T-helper 2 cell treated with Interferon-gamma antibody and Interleukin-4, amounts not matched to agents 5 μg/mL and 100 μg/mL, for 36 hours (primary cell): ENCODE measurements around the gene ZNF496.
"Not testable (repeated sequence)": the region's sequence is repeated elsewhere in the genome, so short reads cannot be mapped to it uniquely, and the experiment has no call there.

Source experiments
- DNase-seq: peaks from one replicate; pipeline ENCODE4 v3.0.0; 2021; ENCODE audit warnings: low spot score
- H3K27ac Mint-ChIP-seq: one replicate; pipeline ENCODE4 v1.8.0; 2021; ENCODE audit warnings: mild to moderate bottlenecking, mixed read lengths
- H3K27me3 Mint-ChIP-seq: one replicate; pipeline ENCODE4 v1.8.0; 2021; ENCODE audit warnings: low read depth, mixed read lengths
- H3K36me3 Mint-ChIP-seq: one replicate; pipeline ENCODE4 v1.8.0; 2021; ENCODE audit warnings: low read depth, mixed read lengths
- H3K4me1 Mint-ChIP-seq: one replicate; pipeline ENCODE4 v1.8.0; 2021; ENCODE audit warnings: low read depth, mixed read lengths
- H3K4me3 Mint-ChIP-seq: one replicate; pipeline ENCODE4 v1.8.0; 2022; ENCODE audit warnings: mild to moderate bottlenecking, moderate library complexity, mixed read lengths
- H3K9me3 Mint-ChIP-seq: one replicate; pipeline ENCODE4 v1.8.0; 2021; ENCODE audit warnings: mixed read lengths

Gene ZNF496

DNA sequence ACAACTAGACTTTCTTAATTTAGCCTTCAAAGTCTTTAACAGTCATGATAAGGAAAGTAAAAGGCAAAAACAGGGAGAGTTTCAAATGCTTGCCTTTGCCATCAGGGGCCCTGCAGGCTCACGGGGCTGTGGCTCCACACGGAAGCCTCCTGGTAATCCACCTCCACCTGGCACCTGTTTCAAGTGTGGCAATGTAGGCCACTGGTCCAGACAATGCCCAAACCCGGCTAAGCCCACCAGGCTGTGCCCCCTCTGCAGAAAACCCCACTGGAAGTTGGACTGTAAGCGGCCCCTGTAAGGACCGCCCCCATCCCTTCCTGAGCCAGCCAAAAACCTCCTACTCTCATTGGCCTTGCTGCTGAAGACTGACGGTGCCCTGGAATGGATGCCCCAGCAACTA is 43.3 kb downstream of the ZNF496 start:
- DNase-seq: no peak
- Mint-ChIP-seq H3K36me3 (no peaks in the 10 kb centered on the region), H3K27ac (no peak overlapping the region), H3K9me3 (peaks cover 27% of the 10 kb centered on the region), H3K4me1 (peaks cover 3% of the 10 kb centered on the region), H3K27me3 (peaks cover 2% of the 10 kb centered on the region), H3K4me3 (no peak overlapping the region)

GRCh38 chr1:247287460-247287859 is 44.2 kb downstream of the ZNF496 start:
- Mint-ChIP-seq H3K27me3 (no peaks in the 10 kb centered on the region), H3K4me1 (peaks cover 3% of the 10 kb centered on the region), H3K36me3 (no peaks in the 10 kb centered on the region), H3K4me3 (no peak overlapping the region), H3K27ac (no peak overlapping the region), H3K9me3 (peaks cover 27% of the 10 kb centered on the region)
- no peak for DNase-seq

DNA sequence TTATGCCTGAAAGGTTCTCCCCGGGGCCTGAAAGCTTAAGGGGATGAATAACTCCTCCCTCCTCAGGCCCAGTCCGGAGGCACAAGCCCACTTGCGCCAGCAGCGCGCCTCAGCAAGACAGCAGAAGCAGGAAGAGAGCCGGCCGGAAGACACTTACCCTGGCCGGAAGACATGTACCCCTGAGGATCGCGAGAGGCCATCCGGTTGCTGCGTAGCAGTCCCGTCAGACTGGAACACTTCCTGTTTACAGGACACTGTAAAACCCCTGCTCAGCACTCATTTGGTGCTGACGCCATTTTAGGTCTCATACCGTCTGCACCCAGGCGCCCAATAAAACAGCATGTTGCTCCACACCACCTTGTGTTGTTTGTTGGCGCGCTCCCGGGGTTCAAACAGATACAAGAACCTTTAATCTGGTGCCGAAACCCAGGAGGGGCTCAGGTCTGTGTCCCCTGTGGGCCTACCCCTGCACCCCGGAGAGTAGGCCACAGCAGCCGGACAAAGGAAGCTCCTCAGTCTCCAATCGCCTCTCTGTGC is 45.5 kb downstream of the ZNF496 start:
- DNase-seq: no peak
- H3K27me3 Mint-ChIP-seq: no peaks in the 10 kb centered on the region
- H3K27ac Mint-ChIP-seq: no peak overlapping the region
- peaks cover 27% of the 10 kb centered on the region for H3K9me3 Mint-ChIP-seq
- H3K4me3 Mint-ChIP-seq: no peak overlapping the region
- H3K36me3 Mint-ChIP-seq: no peaks in the 10 kb centered on the region
- no peaks in the 10 kb centered on the region for H3K4me1 Mint-ChIP-seq

GRCh38 chr1:247281001-247281574 is 50.6 kb downstream of the ZNF496 start:
- H3K9me3 Mint-ChIP-seq: peaks cover 7% of the 10 kb centered on the region
- H3K4me1 Mint-ChIP-seq: no peaks in the 10 kb centered on the region
- H3K27ac Mint-ChIP-seq: no peak overlapping the region
- H3K36me3 Mint-ChIP-seq: no peaks in the 10 kb centered on the region
- no peaks in the 10 kb centered on the region for H3K27me3 Mint-ChIP-seq
- no peak overlapping the region for H3K4me3 Mint-ChIP-seq
- DNase-seq: no peak

DNA sequence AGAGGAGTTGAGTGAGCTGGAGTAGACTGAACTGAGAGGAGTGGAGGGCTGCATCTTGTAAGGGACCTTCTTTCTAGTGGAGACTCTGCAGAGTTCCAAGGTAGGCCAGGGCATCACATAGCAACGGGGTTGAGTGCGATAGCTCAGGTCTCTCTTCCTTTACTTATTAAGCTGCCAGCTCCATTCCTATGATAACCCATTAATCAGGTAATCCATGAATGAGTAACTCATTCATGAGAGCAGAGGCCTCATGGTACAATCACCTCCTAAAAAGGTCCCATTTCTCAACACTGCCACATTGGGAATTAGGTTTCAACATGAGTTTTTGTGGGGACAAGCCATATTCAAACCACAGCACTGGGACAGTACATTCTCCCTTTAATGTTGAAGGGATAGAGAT is 54.5 kb downstream of the ZNF496 start:
- no peak overlapping the region for H3K4me3 Mint-ChIP-seq
- DNase-seq: no peak
- H3K27me3 Mint-ChIP-seq: no peaks in the 10 kb centered on the region
- H3K27ac Mint-ChIP-seq: no peak overlapping the region
- no peaks in the 10 kb centered on the region for H3K4me1 Mint-ChIP-seq
- peaks cover 12% of the 10 kb centered on the region for H3K9me3 Mint-ChIP-seq
- H3K36me3 Mint-ChIP-seq: no peaks in the 10 kb centered on the region

DNA sequence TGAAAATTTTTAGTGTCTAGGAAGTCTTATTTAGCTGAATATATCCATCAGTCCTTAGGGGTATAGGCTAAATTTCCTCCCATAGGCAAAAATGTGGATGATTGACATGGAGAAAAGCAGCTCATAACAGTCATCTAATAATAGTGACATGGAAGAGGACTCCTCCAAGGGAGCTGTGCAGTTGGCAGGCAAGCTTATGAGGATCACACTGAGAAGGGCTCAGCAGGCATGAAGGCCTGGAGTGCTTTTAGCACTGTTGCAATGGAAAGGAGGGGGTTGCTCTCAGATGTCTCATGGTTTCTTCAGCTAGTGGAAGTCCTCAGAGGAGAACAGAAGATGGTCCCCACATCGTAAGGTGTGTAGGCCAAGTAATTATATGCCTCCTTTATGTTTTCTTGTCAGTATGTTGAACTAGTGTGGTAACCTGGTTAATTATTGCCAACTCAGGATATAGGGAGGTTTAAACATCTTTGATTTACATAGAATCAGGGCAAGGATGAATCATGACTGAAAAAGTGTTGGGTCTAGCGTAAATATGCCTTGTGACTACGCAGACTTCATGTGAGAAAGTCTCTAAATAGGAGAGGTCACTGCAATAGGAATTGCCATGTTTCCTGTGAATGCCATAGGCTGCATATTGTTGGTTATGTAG is 56.9 kb downstream of the ZNF496 start:
- no peak overlapping the region for H3K27ac Mint-ChIP-seq
- no peaks in the 10 kb centered on the region for H3K4me1 Mint-ChIP-seq
- no peak for DNase-seq
- peaks cover 22% of the 10 kb centered on the region for H3K9me3 Mint-ChIP-seq
- no peaks in the 10 kb centered on the region for H3K27me3 Mint-ChIP-seq
- H3K36me3 Mint-ChIP-seq: no peaks in the 10 kb centered on the region
- H3K4me3 Mint-ChIP-seq: no peak overlapping the region

- H3K27ac Mint-ChIP-seq: no peak overlapping the region
- no peaks in the 10 kb centered on the region for H3K27me3 Mint-ChIP-seq
- H3K36me3 Mint-ChIP-seq: no peaks in the 10 kb centered on the region
- peaks cover 26% of the 10 kb centered on the region for H3K9me3 Mint-ChIP-seq
- no peak for DNase-seq
- no peaks in the 10 kb centered on the region for H3K4me1 Mint-ChIP-seq
- H3K4me3 Mint-ChIP-seq: no peak overlapping the region
Measured at GRCh38 chr1:247273013-247273412, 58.7 kb downstream of the ZNF496 start.

- H3K27me3 Mint-ChIP-seq: no peaks in the 10 kb centered on the region
- H3K4me3 Mint-ChIP-seq: no peak overlapping the region
- no peaks in the 10 kb centered on the region for H3K4me1 Mint-ChIP-seq
- peaks cover 18% of the 10 kb centered on the region for H3K9me3 Mint-ChIP-seq
- H3K36me3 Mint-ChIP-seq: no peaks in the 10 kb centered on the region
- no peak for DNase-seq
- no peak overlapping the region for H3K27ac Mint-ChIP-seq
Measured at GRCh38 chr1:247270003-247270402, 61.7 kb downstream of the ZNF496 start.

- Mint-ChIP-seq H3K4me3 (no peak overlapping the region), H3K36me3 (no peaks in the 10 kb centered on the region), H3K9me3 (peaks cover 26% of the 10 kb centered on the region), H3K4me1 (no peaks in the 10 kb centered on the region), H3K27me3 (no peaks in the 10 kb centered on the region), H3K27ac (no peak overlapping the region)
- DNase-seq: no peak
Measured at GRCh38 chr1:247269133-247269532, 62.5 kb downstream of the ZNF496 start.

DNA sequence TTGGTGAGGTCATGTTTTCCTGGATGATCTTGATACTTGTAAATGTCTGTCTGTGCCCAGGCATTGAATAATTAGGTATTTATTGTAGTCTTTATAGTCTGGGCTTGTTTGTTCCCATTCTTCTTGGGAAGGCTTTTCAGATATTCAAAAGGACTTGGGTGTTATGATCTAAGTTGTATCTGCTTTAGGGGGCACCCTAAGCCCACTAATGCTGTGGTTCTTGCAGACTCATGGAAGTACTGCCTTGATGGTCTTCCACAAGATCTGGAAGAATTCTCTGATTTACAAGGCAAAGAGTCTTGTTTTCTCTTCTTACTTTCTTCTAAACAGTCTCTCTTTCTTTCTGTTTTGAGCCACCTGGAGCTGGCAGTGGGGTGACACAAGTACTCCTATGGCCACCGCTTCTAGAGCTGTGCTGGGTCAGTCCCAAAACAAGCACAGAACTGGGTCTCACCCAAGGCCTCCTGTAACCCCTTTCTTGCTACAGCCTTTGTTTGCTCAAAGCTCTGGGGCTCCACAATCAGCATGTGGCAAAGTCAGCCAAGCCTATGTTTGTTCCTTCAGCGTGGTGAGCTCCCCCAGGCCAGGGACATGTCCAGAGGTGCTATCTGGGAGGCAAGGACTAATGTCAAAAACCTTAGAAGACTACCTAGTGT is 63.1 kb downstream of the ZNF496 start:
- Mint-ChIP-seq H3K9me3 (peaks cover 29% of the 10 kb centered on the region), H3K27me3 (no peaks in the 10 kb centered on the region), H3K27ac (no peak overlapping the region), H3K4me3 (no peak overlapping the region), H3K36me3 (no peaks in the 10 kb centered on the region), H3K4me1 (no peaks in the 10 kb centered on the region)
- DNase-seq: no peak

- H3K27me3 Mint-ChIP-seq: no peaks in the 10 kb centered on the region
- H3K36me3 Mint-ChIP-seq: no peaks in the 10 kb centered on the region
- no peak for DNase-seq
- H3K27ac Mint-ChIP-seq: no peak overlapping the region
- no peak overlapping the region for H3K4me3 Mint-ChIP-seq
- H3K9me3 Mint-ChIP-seq: peaks cover 31% of the 10 kb centered on the region
- H3K4me1 Mint-ChIP-seq: no peaks in the 10 kb centered on the region
Measured at GRCh38 chr1:247266053-247266452, 65.6 kb downstream of the ZNF496 start.

GRCh38 chr1:247255772-247256171 is 75.9 kb downstream of the ZNF496 start, which contains the start of gene VN1R5:
TSS of gene VN1R5 (plus strand) at chr1:247256072.
- H3K27ac Mint-ChIP-seq, H3K4me1 Mint-ChIP-seq, H3K36me3 Mint-ChIP-seq, H3K27me3 Mint-ChIP-seq, DNase-seq, H3K4me3 Mint-ChIP-seq: not testable (repeated sequence)
- peaks cover 25% of the 10 kb centered on the region for H3K9me3 Mint-ChIP-seq

- H3K36me3 Mint-ChIP-seq: no peaks in the 10 kb centered on the region
- no peak overlapping the region for H3K4me3 Mint-ChIP-seq
- no peaks in the 10 kb centered on the region for H3K4me1 Mint-ChIP-seq
- H3K27ac Mint-ChIP-seq: no peak overlapping the region
- no peak for DNase-seq
- peaks cover 49% of the 10 kb centered on the region for H3K9me3 Mint-ChIP-seq
- no peaks in the 10 kb centered on the region for H3K27me3 Mint-ChIP-seq
Measured at GRCh38 chr1:247247568-247247967, 84.1 kb downstream of the ZNF496 start.
